H9 (cell line): ENCODE results near the gene MAPK8IP3. TPM values are rescaled to one million over a fixed set of nuclear protein-coding genes. Genes with fewer than 3 reads are reported as not detected.

Experiments used
- DNase-seq: peaks from one replicate; pipeline ENCODE4 v3.0.0-alpha.2; 2017
- H2AFZ ChIP-seq: one replicate; pipeline ENCODE4 v1.6.1; 2013; ENCODE audit warnings: mild to moderate bottlenecking, low read length, control low read depth, moderate library complexity
- H2AK5ac ChIP-seq: 2 replicates; pipeline ENCODE4 v1.6.1; 2013; ENCODE audit warnings: low read length, control low read depth, mixed read lengths; ENCODE audit not compliant: insufficient read length
- H2BK120ac ChIP-seq: one replicate; pipeline ENCODE4 v1.6.1; 2013; ENCODE audit warnings: low read depth, mild to moderate bottlenecking, low read length, control low read depth, inconsistent platforms; ENCODE audit not compliant: poor library complexity, severe bottlenecking
- H2BK12ac ChIP-seq: 2 replicates; pipeline ENCODE4 v1.6.1; 2013; ENCODE audit warnings: low read length, control low read depth, mixed read lengths, low read depth; ENCODE audit not compliant: insufficient read length
- H2BK15ac ChIP-seq: 2 replicates; pipeline ENCODE4 v1.6.1; 2013; ENCODE audit warnings: low read depth, low read length, control low read depth
- H2BK20ac ChIP-seq: one replicate; pipeline ENCODE4 v1.6.1; 2013; ENCODE audit warnings: low read depth, mild to moderate bottlenecking, low read length, control low read depth, inconsistent platforms; ENCODE audit not compliant: poor library complexity, severe bottlenecking
- H2BK5ac ChIP-seq: 2 replicates; pipeline ENCODE4 v1.6.1; 2013; ENCODE audit warnings: low read length, control low read depth, mixed read lengths; ENCODE audit not compliant: insufficient read length
- H3K14ac ChIP-seq: 2 replicates; pipeline ENCODE4 v1.6.1; 2013; ENCODE audit warnings: low read length, control low read depth; ENCODE audit not compliant: insufficient read depth
- H3K18ac ChIP-seq: 2 replicates; pipeline ENCODE4 v1.6.1; 2013; ENCODE audit warnings: low read depth, mild to moderate bottlenecking, mixed read lengths, low read length, control low read depth; ENCODE audit not compliant: insufficient read length
- H3K23ac ChIP-seq: 2 replicates; pipeline ENCODE4 v1.6.1; 2013; ENCODE audit warnings: low read length, control low read depth, mixed read lengths, low read depth; ENCODE audit not compliant: insufficient read length
- H3K23me2 ChIP-seq: 2 replicates; pipeline ENCODE4 v1.6.1; 2013; ENCODE audit warnings: low read depth, mild to moderate bottlenecking, mixed read lengths, low read length, control low read depth; ENCODE audit not compliant: insufficient read length, poor library complexity, severe bottlenecking
- H3K27ac ChIP-seq: 2 replicates; pipeline ENCODE4 v1.5.1; 2013; ENCODE audit warnings: low read length, control low read depth, mixed read lengths, low read depth; ENCODE audit not compliant: insufficient read length
- H3K27me3 ChIP-seq: 2 replicates; pipeline ENCODE4 v1.6.1; 2013; ENCODE audit warnings: low read length, control low read depth, inconsistent platforms; ENCODE audit not compliant: insufficient read depth
- H3K4ac ChIP-seq: 2 replicates; pipeline ENCODE4 v1.6.1; 2013; ENCODE audit warnings: low read depth, mild to moderate bottlenecking, control low read depth, inconsistent platforms, low read length, moderate library complexity
- H3K4me1 ChIP-seq: 2 replicates; pipeline ENCODE4 v1.6.1; 2013; ENCODE audit warnings: low read length, control low read depth, inconsistent platforms; ENCODE audit not compliant: insufficient read depth
- H3K4me2 ChIP-seq: 2 replicates; pipeline ENCODE4 v1.6.1; 2013; ENCODE audit warnings: low read length, control low read depth, mixed read lengths; ENCODE audit not compliant: insufficient read length, insufficient read depth
- H3K56ac ChIP-seq: 2 replicates; pipeline ENCODE4 v1.6.1; 2013; ENCODE audit warnings: low read depth, mild to moderate bottlenecking, mixed read lengths, low read length, control low read depth; ENCODE audit not compliant: insufficient read length
- H3K79me1 ChIP-seq: 2 replicates; pipeline ENCODE4 v1.6.1; 2013; ENCODE audit warnings: low read depth, mild to moderate bottlenecking, moderate library complexity, low read length, control low read depth, inconsistent platforms; ENCODE audit not compliant: insufficient read depth, poor library complexity, severe bottlenecking
- H3K79me2 ChIP-seq: 2 replicates; pipeline ENCODE4 v1.6.1; 2013; ENCODE audit warnings: low read length, control low read depth, inconsistent platforms; ENCODE audit not compliant: insufficient read depth
- H3K9ac ChIP-seq: 2 replicates; pipeline ENCODE4 v1.6.1; 2013; ENCODE audit warnings: low read length, control low read depth, mixed read lengths; ENCODE audit not compliant: insufficient read length; ENCODE audit errors: extremely low read depth
- H3K9me3 ChIP-seq: one replicate; pipeline ENCODE4 v1.6.1; 2013; ENCODE audit warnings: low read depth, low read length, inconsistent platforms; ENCODE audit not compliant: control insufficient read depth
- H3T11ph ChIP-seq: one replicate; pipeline ENCODE4 v1.6.1; 2013; ENCODE audit warnings: mild to moderate bottlenecking, low read length, control low read depth, inconsistent platforms
- H4K20me1 ChIP-seq: one replicate; pipeline ENCODE4 v1.6.1; 2013; ENCODE audit not compliant: control insufficient read depth, insufficient read length, insufficient read depth
- H4K5ac ChIP-seq: 2 replicates; pipeline ENCODE4 v1.6.1; 2013; ENCODE audit warnings: low read depth, mild to moderate bottlenecking, mixed read lengths, low read length, control low read depth; ENCODE audit not compliant: insufficient read length
- H4K8ac ChIP-seq: replicated peaks from 2 replicates; pipeline ENCODE4 v1.6.1; 2013; ENCODE audit warnings: low read length, control low read depth, mixed read lengths, low read depth; ENCODE audit not compliant: insufficient read length
- H4K91ac ChIP-seq: 2 replicates; pipeline ENCODE4 v1.6.1; 2013; ENCODE audit warnings: low read depth, mild to moderate bottlenecking, moderate library complexity, mixed read lengths, low read length, control low read depth; ENCODE audit not compliant: insufficient read length
- H3K27ac Mint-ChIP-seq, 3 experiments: 2 replicates in 2 of 3; 3 replicates in 1 of 3; pipeline ENCODE4 v1.8.0; 2020 to 2021; ENCODE audit warnings: mixed read lengths in 3 of 3, mild to moderate bottlenecking in 1 of 3, moderate library complexity in 1 of 3
- H3K27me3 Mint-ChIP-seq: 2 replicates; pipeline ENCODE4 v1.8.0; 2021; ENCODE audit warnings: low read depth, mild to moderate bottlenecking, moderate library complexity, mixed read lengths
- H3K36me3 Mint-ChIP-seq, 3 experiments: 2 replicates in 2 of 3; 3 replicates in 1 of 3; pipeline ENCODE4 v1.8.0; 2020 to 2021; ENCODE audit warnings: low read depth in 3 of 3, mixed read lengths in 3 of 3; ENCODE audit not compliant: insufficient read depth in 1 of 3
- H3K4me1 Mint-ChIP-seq, 2 experiments: 2 replicates each; pipeline ENCODE4 v1.8.0; 2020; ENCODE audit warnings: mixed read lengths in 2 of 2
- H3K4me3 Mint-ChIP-seq, 2 experiments: 2 replicates in 1 of 2; 3 replicates in 1 of 2; pipeline ENCODE4 v1.8.0; 2020 to 2021; ENCODE audit warnings: mild to moderate bottlenecking in 2 of 2, mixed read lengths in 2 of 2, moderate library complexity in 1 of 2
- H3K9me3 Mint-ChIP-seq, 2 experiments: 2 replicates in 1 of 2; 3 replicates in 1 of 2; pipeline ENCODE4 v1.8.0; 2020; ENCODE audit warnings: mild to moderate bottlenecking in 2 of 2, mixed read lengths in 2 of 2, moderate library complexity in 1 of 2
- CTCF ChIP-seq: fragments of 200-600 bp; sonication (generic); conservative IDR thresholded peaks from 3 replicates; pipeline ENCODE4 v1.8.0; 2021; ENCODE audit warnings: antibody characterized with exemption, mild to moderate bottlenecking
- WGBS: extraction: QIAGEN DNeasy Blood & Tissue Kit; methylation state at CpG from one replicate; pipeline ENCODE4 v1.1.7; 2013; ENCODE audit warnings: missing lambda C conversion rate, low lambda C conversion rate, mixed read lengths; ENCODE audit not compliant: insufficient read length; ENCODE audit errors: extremely low coverage; 5-methylcytosine and 5-hydroxymethylcytosine counted together
- total RNA-seq: library from RNA; stranded (reverse); gene quantifications from 2 replicates; pipeline ENCODE4 v1.2.1, GENCODE V29; 2021

Gene MAPK8IP3
- total RNA-seq, 1 experiment from 2014 or later, result 51.3 TPM

DNA sequence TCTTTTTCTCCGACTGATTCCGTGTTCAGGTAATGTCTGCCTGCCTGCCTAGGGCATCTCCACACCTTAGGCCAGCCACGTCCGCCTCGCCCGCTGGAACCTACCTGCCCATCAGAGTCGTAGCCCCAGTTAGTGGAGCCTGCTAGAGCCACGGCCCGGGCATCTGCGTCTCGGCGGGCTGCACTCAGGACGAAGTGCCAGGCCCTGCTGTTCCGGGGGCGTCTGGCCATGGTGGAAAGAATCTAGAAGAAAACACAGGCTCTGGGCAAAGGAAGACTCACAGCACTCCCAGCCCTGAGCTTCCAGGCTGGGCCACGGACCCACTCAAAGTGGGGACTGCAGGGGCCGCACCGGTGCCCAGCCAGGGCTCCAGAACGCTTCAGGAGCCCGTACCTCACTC is 75.3 kb downstream of the MAPK8IP3 start:
- Histone ChIP-seq H3K79me1 (peaks cover 5% of the 10 kb centered on the region), H3K4ac (no peak overlapping the region), H2BK12ac (no peak overlapping the region), H4K5ac (no peak overlapping the region), H3K27ac (no peak overlapping the region), H4K20me1 (no peaks in the 10 kb centered on the region), H4K8ac (no peak overlapping the region), H3K9ac (peak overlapping the region; percentile 61), H2BK120ac (no peak overlapping the region), H3K23ac (no peak overlapping the region), H3K9me3 (no peaks in the 10 kb centered on the region), H3K4me1 (no peaks in the 10 kb centered on the region; the same call in 1 of the 2 replicates), H2AFZ (no peak overlapping the region), H2BK5ac (no peak overlapping the region), H3K4me2 (peak overlapping the region; percentile 70), H2BK20ac (no peak overlapping the region), H3K18ac (no peak overlapping the region), H3T11ph (no peak overlapping the region), H2BK15ac (no peak overlapping the region), H2AK5ac (no peak overlapping the region), H3K56ac (no peak overlapping the region), H4K91ac (no peak overlapping the region), H3K27me3 (no peaks in the 10 kb centered on the region), H3K23me2 (peaks cover 5% of the 10 kb centered on the region), H3K14ac (no peak overlapping the region), H3K79me2 (peaks cover 6% of the 10 kb centered on the region; the same call in 1 of the 2 replicates)
- peaks cover 7 to 14% of the 10 kb centered on the region in 2 experiments for H3K4me1 Mint-ChIP-seq
- H3K36me3 Mint-ChIP-seq, result peaks cover 2 to 38% (median 13%) of the 10 kb centered on the region in 3 experiments; a peak in 5 of 7 replicates
- no peaks in the 10 kb centered on the region for H3K9me3 Mint-ChIP-seq
- no peak for DNase-seq
- TF ChIP-seq CTCF, result no peak
- H3K4me3 Mint-ChIP-seq, result peak overlapping the region; percentile 91 to 94
- peak overlapping the region; percentile 44 to 95 (median 72); a peak in 4 of 7 replicates for H3K27ac Mint-ChIP-seq
- H3K27me3 Mint-ChIP-seq, result peaks cover 2% of the 10 kb centered on the region; the same call in 1 of the 2 replicates
- WGBS, result no CpG with 5 or more reads among the region's 20 CpGs
